ENCODE data around the gene COX8C.

Gene COX8C, protein sequence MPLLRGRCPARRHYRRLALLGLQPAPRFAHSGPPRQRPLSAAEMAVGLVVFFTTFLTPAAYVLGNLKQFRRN

DNA sequence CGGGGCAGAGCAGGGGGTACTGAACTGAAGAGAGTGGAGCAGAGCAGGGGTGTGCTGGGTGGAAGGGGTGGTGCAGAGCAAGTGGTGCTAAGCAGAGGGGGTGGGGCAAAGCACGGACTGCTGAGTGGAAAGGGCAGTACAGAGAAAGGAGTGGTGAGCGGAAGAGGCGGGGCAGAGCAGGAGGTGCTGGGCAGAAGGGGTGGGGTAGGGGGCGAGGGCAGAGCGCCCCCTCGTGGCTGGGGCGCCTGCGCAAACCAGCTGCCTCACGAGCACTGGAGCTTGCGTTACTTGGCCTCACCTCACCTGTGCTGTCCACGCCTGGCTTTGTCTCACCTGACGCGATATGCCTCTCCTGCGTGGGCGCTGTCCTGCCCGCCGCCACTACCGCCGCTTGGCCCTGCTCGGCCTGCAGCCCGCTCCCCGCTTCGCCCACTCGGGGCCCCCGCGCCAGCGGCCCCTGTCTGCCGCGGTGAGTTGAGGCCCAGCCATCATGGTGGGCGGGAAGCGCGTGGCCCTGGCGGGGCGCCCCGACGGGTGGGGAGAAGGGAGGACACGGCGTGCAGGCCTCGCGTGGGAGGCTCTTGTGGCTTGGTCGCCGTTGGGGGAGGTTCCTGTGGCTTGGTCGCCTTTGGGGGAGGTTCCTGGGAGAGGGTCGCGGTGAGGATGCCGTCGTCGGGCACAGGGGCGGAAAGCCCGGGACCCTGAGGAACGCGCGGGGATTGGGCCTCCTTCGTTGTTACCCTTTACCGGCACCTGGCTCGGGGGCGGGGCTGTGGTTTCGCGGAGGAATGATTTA, at the start of gene COX8C:
Gene COX8C (plus strand): TSS at position 257 of the 796 bp plus-strand sequence. CDS start 87 bp downstream, at position 344.
- DNase-seq, result no peak

DNA sequence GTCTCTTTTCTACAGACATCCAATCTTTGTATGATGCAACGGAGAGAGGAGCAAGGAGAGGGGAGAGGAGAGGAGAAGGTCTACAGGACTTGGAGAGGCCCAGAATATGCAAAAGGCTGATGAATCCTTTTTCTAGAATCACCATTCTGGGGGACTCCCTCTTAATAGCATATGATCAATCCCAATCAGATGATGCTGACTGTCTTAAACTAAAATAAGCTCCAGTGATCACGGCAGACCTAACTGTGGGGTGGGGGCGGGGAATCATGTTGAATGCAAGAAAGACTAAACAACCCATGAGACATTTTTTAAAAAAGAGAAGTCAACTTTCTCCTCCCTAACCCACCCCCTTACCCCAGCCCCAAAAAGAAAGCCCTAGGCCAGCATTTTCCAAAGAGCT, 47.6 kb upstream of the COX8C start:
- DNase-seq, result no peak

DNA sequence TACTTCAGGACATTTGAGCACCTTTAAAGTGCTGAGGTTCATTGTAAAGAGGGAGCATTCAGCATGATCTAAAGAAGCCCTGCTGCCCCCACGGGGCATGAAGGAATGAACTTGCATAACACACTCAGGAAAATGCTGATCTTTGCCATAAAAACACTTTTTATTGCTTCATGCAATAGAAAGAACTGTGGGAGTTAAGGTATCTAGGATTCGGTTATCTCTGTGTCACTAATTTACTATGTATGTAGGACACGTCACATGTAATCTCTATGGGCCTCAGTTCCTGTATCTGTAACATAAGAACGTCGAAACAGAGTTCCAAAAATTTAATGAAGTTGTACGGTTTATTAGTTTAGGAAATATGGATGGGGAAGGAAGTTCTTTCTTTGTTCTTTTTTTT, 47.1 kb upstream of the COX8C start:
- no peak for DNase-seq

DNA sequence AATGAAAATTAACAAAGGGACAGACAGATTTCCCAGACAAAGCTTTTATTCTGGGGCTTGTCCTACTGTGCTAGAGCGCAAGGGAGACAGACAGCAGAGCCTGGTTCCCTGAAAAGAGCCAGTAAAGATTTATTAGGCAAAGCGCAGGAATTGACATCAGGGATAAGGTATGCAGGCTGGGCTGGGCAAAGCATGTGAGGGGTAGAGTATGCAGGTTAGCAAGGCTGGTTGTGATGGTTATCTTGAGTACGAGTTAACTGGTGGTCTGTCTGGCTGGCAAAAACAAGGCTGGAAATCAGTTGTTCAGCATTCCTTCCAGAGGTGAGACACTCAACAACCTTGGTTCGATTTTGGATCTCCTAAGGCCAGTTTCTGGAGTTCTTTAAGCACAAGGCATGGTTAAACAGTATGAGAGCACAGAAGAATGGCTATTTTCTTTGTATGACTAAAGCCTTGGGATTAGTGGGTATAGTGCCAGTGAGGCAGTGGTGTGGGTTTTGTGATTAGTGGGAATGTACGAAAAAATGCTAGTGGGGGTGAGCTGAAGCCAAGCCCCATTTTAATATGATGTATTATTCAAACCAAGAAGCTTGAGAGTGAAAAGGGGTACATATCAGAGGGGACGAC, 45.0 kb upstream of the COX8C start:
- DNase-seq, result no peak

DNA sequence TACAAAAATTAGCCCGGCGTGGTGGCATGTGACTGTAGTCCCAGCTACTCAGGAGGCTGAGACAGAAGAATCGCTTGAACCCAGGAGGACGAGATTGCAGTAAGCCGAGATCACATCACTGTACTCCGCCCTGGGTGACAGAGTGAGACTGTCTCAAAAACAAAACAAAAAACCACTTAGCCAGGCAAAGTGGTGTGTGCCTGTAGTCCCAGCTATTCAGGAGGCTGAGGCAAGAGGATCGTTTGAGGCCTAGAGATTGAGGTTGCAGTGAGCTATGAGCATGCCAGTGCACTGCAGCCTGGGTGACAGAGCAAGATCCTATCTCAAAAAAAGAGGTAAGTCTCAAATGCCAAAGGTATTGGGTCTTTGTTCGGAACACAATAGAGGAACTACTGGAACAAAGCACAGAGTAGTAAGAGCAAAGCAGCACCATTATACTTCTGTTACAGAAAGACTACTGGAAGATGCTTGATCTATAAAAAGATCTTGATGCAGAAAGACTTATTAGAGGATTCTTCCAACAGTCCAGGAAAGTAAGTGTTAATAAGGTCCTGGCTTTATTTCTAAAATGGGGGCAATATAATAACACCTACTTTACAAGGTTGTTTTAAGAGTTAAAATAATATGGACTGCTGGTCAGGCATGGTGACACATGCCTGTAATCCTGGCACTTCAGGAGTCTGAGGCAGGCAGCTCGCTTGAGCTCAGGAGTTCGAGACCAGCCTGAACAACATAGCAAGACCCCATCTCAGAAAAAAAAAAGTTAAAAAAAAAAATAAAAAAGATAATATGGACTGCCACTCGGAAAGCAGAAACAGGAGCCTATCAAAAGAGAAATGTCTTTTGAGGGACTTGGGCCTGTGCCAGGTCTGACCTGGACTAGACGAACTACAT, 44.0 kb upstream of the COX8C start:
- no peak for DNase-seq

GRCh38 chr14:93303659-93304058, 43.3 kb upstream of the COX8C start:
- no peak for DNase-seq

GRCh38 chr14:93304771-93305170, 42.2 kb upstream of the COX8C start:
- DNase-seq, result no peak

- no peak for DNase-seq
Measured at GRCh38 chr14:93305725-93306418, 41.1 kb upstream of the COX8C start.

DNA sequence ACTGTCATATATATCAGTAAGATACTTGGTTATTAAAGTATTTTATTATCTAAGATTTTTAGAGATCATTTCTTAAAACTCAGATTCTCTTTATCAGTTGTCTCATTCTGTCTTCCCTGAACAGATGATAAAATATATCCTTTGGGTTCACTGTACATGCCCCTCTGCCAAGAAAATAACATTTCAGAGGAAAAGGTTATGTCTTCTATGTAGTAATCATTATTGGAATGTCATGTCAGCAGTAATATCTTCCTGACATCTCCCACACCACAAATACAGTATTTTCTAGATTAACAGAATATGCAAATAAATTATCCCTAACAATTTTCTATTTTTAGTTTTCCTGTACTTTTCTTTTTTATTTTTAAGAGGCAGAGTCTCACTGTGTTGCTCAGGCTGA, 40.2 kb upstream of the COX8C start:
- no peak for DNase-seq

DNA sequence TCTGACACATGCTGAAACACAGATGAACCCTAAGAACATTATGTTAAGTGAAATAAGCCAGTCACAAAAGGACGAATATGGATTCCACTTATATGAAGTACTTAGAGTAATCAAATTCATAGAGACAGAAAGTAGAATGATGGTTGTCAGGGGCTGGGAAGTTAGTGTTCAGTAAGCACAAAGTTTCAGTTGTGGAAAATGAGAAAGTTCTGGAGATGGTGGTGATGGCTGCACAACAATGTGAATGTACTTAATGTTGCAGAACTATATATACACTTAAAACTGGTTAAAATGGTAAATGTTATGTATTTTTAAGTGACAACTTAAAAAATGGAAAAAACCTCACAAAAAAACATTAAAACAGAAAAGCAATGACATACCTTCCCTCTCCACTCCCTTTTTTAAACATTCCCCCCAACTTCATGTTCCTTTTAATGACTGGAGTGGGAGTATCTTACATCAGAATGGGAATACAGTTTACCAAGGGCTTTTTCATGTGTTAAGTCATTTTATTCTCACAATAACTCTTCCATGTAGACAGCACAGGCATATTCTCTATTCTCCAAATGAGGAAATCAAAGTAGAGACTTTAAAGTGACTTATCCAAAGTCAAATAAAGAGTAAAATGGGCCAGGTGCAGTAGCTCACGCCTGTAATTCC, 38.2 kb upstream of the COX8C start:
- DNase-seq, result no peak

DNA sequence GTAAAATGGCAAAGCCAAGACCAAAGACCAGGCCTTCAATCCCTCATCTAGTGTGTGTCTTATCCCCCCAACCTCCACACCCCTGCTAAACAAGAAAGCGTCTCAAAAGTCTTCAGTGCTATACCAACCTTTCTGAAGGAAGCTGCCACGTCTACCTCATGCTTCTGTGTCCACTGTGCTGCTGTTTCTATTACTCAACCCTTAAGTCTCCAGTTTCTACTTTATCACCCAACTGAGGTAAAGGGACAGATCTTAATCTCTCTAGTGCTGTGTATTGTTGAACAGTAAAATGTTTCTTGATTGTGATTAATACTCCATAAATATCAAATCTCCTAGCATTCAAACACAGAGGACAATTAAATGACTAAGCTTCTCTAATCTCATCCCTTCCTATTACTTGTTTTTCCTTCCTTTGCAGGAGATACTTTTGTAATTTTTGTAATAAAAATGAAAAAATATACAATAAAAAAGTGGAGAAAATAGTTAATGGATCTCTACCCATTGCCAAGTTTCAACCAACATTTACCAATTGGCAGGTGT, 37.5 kb upstream of the COX8C start:
- DNase-seq, result no peak

- DNase-seq, result no peak
Measured at GRCh38 chr14:93311082-93311481, 35.9 kb upstream of the COX8C start.

DNA sequence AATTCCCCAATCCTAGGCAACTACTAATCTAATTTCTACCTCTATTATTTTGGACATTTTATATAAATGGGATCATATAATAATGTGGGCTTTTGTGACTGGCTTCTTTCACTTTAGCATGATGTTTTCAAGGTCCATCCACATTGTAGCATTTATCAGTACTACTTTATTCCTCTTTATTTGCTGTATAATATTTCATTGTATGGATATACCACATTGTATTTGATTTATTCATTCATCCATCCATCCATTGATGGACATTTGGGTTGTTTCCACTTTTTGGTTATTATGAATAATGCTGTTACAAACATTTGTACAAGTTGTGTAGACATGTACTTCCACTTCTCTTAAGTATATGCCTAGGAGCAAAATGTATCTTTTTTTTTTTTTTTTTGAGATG, 31.4 kb upstream of the COX8C start:
- no peak for DNase-seq

- no peak for DNase-seq
Measured at GRCh38 chr14:93316716-93317115, 30.3 kb upstream of the COX8C start.

DNA sequence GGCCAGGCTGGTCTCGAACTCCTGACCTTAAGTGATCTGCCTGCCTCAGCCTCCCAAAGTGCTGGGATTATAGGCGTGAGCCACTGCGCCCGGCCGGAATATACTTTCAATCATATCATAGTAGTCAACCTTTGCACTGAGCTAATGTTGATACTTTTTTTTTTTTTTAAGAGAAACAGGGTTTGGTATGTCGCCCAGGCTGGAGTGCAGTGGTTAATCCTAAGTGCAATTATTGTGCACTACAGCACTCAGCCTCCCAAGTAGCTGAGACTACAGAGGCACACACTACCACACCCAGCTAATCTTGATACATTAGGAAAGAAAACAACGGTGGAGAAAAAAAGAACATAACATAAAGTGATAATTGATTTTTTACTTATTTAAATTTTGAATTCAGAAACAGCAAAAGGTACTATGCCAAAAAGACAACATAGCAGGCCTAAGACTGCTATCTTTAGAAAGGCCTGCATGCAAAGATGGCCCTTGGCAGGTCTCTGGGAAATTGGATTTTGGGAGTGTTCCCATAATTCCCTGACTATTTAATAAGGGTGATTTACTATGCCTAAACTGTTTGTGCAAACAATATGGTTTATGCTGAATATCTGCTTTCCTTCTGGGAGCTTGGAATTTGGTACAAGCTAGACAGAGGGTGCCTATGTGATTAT, 29.6 kb upstream of the COX8C start:
- no peak for DNase-seq

DNA sequence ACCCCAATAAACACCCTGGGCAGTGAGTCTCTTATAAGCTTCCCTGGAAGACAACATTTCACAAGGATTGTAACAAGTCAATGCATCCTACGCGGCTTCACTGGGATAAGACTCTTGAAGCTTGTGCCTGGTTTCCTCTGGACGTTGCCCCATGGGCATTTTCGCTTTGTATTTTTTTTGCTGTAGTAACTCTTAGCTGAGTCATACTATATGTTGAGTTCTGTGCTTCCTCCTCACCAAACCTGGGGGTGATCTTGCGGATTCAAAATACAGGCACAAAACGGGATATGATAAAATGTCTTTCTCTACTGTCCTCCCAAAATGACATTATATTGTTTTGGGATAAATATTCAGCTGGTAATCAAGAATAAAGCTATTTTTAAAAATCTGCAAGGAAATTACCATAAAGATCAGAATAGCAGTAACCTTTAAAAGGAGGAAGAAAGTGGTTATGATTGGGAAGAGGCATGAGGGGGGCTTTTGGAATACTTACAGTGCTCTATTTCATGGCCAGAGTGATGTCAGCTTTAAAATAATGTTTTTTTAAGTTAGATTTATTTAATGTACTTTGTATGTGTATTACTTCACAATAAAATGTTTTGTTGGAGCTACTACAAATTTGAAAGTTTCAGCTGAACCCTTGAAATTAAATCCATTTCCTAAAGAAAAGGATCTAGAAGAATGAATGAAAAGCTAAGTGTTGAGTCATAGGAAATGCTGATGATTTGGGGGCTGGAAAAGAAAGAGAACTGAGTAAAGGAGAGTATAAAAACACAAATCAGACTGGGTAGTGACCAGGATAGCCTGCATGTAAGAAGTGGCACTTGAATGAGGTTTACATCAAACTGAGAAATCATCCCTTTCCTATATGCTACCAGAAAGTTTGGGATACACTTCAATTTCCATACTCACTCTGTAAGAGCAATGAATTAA, 28.8 kb upstream of the COX8C start:
- DNase-seq, result no peak

DNA sequence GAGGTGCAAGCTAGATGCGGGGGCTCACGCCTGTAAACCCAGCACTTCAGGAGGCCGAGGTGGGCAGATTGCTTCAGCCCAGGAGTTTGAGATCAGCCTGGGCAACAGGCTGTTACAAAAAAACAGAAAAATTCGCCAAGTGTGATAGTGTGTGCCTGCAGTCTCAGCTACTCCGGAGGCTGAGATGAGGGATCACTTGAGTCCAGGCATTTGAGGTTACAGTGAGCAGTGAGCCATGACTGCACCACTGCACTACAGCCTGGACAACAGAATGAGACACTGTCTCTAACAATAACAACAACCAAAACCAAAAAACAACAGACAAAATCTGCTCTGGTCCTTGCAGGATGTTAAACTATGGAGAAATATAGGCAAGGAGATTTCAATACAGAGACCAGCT, 28.1 kb upstream of the COX8C start:
- no peak for DNase-seq

DNA sequence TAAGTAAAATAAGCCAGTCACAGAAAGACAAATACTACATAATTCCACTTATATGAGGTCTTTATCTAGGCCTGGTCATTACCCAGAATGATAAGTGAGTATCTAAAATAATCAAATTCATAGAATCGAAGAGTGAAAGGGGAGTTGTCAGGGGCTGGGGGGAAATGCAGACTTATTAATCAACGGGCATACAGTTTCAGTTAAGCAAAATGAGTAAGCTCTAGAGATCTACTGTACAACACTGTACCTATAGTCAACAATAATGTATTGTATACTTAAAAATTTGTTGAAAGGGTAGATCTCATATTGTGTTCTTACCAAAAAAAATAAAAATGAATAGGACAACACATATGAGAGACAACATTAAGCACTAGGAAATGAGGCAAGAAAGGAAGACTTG, 27.5 kb upstream of the COX8C start:
- DNase-seq, result no peak

DNA sequence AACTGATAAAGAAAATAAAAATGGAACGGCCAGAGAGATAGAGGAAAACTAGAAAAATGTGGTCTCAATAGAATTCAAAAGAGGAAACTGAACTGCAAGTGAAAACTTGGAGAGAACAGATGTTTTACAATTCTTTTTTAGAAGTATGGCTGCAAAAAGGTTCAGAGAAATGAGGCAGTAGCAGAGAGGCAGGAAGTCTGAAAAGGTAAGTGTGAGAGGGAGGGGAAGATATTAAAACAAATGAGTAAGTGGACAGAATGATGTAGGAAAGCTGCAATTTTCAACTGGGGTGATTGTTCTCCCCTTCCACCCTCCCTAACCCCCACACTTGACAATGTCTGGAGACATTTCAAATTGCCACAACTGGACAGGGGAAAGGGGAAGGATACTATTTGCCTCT, 27.0 kb upstream of the COX8C start:
- DNase-seq, result no peak

DNA sequence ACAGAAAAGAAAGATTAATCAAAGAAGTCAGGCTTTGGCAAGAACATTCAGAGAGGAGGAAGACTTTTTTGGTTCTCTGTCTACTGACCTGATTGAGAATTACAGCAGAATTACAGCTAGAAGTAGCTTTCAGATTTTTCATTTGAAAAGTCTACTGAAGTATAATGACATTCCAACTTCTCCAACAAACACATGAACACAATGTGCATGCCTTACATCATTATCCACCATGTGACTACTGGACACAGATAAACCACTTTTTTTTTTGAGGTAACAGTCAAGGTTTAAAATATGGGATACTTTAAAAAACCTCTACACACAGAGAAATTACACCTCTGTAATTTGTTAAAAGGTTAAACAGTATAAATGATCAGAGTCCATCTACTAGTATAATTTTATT, 26.5 kb upstream of the COX8C start:
- DNase-seq, result no peak

All from left hindlimb (tissue), 1 donor.